GM21367 (cell line): Measurements from ENCODE around the gene COL18A1.
"Not testable (repeated sequence)": the region's sequence is repeated elsewhere in the genome, so short reads cannot be mapped to it uniquely, and the experiment has no call there.

ENCODE experiments used
- ATAC-seq: cut with Tn5 transposase; IDR thresholded peaks from one replicate; pipeline ENCODE4 v1.9.1; 2021; ENCODE audit not compliant: unreplicated experiment

Gene COL18A1

GRCh38 chr21:45502600-45502999 is 97.6 kb downstream of the COL18A1 start:
- no peak for ATAC-seq

GRCh38 chr21:45503226-45503625 is 98.3 kb downstream of the COL18A1 start:
- ATAC-seq = not testable (repeated sequence)

GRCh38 chr21:45504021-45504515 is 99.1 kb downstream of the COL18A1 start:
- no peak for ATAC-seq

- no peak for ATAC-seq
Measured at GRCh38 chr21:45504516-45505415, 99.8 kb downstream of the COL18A1 start.

GRCh38 chr21:45505416-45506021 is 100.6 kb downstream of the COL18A1 start:
- ATAC-seq = no peak

GRCh38 chr21:45506241-45506817 is 101.4 kb downstream of the COL18A1 start:
- ATAC-seq = no peak

- no peak for ATAC-seq
Measured at GRCh38 chr21:45506836-45507522, 102.0 kb downstream of the COL18A1 start.

GRCh38 chr21:45507523-45507875 is 102.5 kb downstream of the COL18A1 start:
- ATAC-seq = no peak

- ATAC-seq = no peak
Measured at GRCh38 chr21:45507888-45508508, 103.0 kb downstream of the COL18A1 start.

GRCh38 chr21:45508607-45509565 is 103.9 kb downstream of the COL18A1 start:
- no peak for ATAC-seq

GRCh38 chr21:45509566-45510465 is 104.9 kb downstream of the COL18A1 start:
- no peak for ATAC-seq

- no peak for ATAC-seq
Measured at GRCh38 chr21:45510466-45510955, 105.5 kb downstream of the COL18A1 start.

GRCh38 chr21:45511007-45511406 is 106.0 kb downstream of the COL18A1 start:
- ATAC-seq = no peak

- ATAC-seq = no peak
Measured at GRCh38 chr21:45511661-45512431, 106.9 kb downstream of the COL18A1 start.

- ATAC-seq = no peak
Measured at GRCh38 chr21:45512626-45513002, 107.6 kb downstream of the COL18A1 start.

- no peak for ATAC-seq
Measured at GRCh38 chr21:45513003-45513717, 108.2 kb downstream of the COL18A1 start.

- no peak for ATAC-seq
Measured at GRCh38 chr21:45513741-45514310, 108.9 kb downstream of the COL18A1 start.
